ENCODE data around the gene OR56A1.

OR56A1 gene

GRCh38 chr11:5986885-5987284 is 43.7 kb downstream of the OR56A1 start, which contains the start of gene OR52L1:
Gene OR52L1 (minus strand): TSS chr11:5986985. CDS start chr11:5986930, 55 bp downstream.
- DNase-seq = no peak

GRCh38 chr11:5983443-5983842 is 47.1 kb downstream of the OR56A1 start:
- no peak for DNase-seq

GRCh38 chr11:5973530-5973929 is 57.0 kb downstream of the OR56A1 start:
- DNase-seq = no peak

Data from activated CD4-positive, alpha-beta T cell treated with anti-CD3 and anti-CD28 coated beads, Interleukin-10, Interleukin-2, amounts not matched to agents 100 ng/mL and 50 ng/mL, durations not matched to agents 16 hours and 8 hours (primary cell).